Coronary artery (tissue), 2 donors: ENCODE results near the gene SPATA13.
A peak's percentile ranks its signal among the peaks of the same experiment; 100 is the strongest.

Experiments
- DNase-seq: peaks from one replicate; pipeline ENCODE4 v3.0.0-alpha.2; 2017; ENCODE audit warnings: low spot score
- H3K27ac ChIP-seq, 2 donors: fragments of 200-600 bp; sonication (generic); one replicate each; pipeline ENCODE4 v1.5.1; 2016 to 2019
- H3K4me3 ChIP-seq: fragments of 200-600 bp; sonication (generic); 2 replicates; pipeline ENCODE4 v1.5.1; 2016; ENCODE audit warnings: mild to moderate bottlenecking, moderate library complexity
- CTCF ChIP-seq: fragments of 200-600 bp; sonication (generic); IDR thresholded peaks from one replicate; pipeline ENCODE4 v1.5.1; 2019; ENCODE audit warnings: antibody characterized with exemption

SPATA13 gene

GRCh38 chr13:24253520-24254145, 93.1 kb downstream of the SPATA13 start:
- H3K4me3 ChIP-seq, result no peak overlapping the region
- no peak for TF ChIP-seq CTCF
- peak overlapping the region in 1 of 2 donors; percentile 46 for H3K27ac ChIP-seq
- no peak for DNase-seq

GRCh38 chr13:24254146-24254841, 93.8 kb downstream of the SPATA13 start:
- Histone ChIP-seq H3K4me3 (no peak overlapping the region), H3K27ac (peak overlapping the region in 1 of 2 donors; percentile 46)
- DNase-seq, result no peak
- no peak for TF ChIP-seq CTCF

DNA sequence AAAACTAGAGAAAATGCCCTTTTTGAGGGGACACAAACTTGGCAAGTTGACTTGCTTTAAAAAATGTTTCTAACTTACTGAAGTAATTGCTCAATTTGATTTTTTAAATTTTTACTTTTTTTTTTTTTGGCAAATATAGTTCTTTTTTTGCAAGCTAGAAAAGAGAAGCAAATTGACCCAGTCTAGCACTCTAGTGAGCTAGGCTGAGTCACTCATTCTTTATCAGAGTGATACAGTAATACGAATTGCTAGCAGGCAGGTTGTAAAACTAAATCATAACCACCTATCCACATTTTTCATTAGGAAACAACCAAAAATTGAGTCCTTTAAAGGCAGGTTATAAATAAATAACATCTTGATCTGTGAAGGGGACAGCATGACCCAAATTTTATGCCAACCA, 97.0 kb downstream of the SPATA13 start:
- no peak overlapping the region for H3K27ac ChIP-seq
- DNase-seq, result no peak
- no peak overlapping the region for H3K4me3 ChIP-seq
- no peak for TF ChIP-seq CTCF

DNA sequence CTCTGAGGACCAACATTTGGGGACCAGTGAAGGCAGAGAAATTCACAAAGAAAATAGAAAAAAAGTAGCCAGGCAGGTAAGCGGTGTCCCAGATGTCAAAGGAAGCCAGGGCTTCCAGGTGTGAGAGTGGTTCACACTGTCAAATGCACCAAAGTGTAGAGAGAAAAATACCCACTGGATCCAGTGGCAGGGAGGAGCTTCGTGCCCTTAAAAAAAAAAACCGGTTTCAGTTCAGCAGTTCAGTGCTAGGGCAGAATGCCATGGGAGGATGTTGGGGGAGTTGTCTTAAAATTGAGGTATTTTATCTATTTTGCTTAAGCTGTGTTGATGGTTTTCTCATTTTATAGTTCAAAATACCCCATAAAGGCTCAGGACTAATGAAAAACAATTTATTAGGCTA, 101.0 kb downstream of the SPATA13 start:
- H3K4me3 ChIP-seq, result no peak overlapping the region
- no peak overlapping the region for H3K27ac ChIP-seq
- peak; percentile 47 for DNase-seq
- no peak for TF ChIP-seq CTCF

DNA sequence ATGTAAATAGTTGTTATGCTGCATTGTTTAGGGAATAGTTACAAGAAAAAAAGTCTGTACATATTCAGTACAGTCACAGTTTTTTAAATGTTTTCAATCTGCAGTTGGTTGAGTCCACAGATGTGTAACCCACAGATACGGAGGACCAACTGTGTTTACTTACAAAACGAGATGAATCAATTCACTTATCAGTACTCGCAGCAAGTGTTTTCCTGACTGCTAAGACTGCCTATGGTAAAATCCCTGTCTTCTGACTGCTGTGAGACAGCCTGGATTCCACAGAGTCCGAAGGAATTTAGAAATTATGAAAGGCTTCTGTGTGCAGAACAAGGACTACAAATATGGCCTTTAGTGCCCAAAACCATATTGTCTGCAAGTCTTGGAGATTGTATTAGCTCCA, 103.1 kb downstream of the SPATA13 start:
- DNase-seq, result peak; percentile 21
- Histone ChIP-seq H3K4me3 (no peak overlapping the region), H3K27ac (peak overlapping the region in 1 of 2 donors; percentile 12)
- no peak for TF ChIP-seq CTCF

GRCh38 chr13:24264976-24265375, 104.5 kb downstream of the SPATA13 start:
- DNase-seq, result peak; percentile 57
- Histone ChIP-seq H3K4me3 (no peak overlapping the region), H3K27ac (no peak overlapping the region)
- no peak for TF ChIP-seq CTCF

DNA sequence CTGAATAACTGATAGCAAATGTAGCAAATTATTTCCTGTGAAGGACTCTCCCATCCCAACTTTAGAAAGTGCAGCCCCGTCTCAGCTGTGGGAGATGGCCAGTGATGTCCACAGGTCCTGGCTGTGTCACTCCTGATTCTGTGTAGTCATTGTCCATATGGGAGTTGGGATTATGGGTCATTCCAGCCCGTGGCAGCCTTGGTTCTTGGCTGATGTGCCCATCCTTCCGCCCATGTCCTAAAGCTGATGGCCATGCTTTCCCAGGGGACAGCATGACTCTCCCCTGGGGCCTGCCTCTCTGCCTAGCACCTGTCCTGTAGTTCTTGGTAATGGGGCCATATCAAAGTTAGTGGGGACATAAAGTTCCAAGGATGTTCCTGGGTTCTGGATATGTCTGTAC, 104.9 kb downstream of the SPATA13 start:
- no peak for TF ChIP-seq CTCF
- Histone ChIP-seq H3K27ac (no peak overlapping the region), H3K4me3 (no peak overlapping the region)
- peak; percentile 55 for DNase-seq
